A549 (cell line): ENCODE measurements around the gene BEND5. TPM values are rescaled to one million over a fixed set of nuclear protein-coding genes. Genes with fewer than 3 reads are reported as not detected.

ENCODE experiments used
- ATAC-seq, 2 experiments: fragments of 200-7000 bp in 1 of 2; fragments of >200 bp in 1 of 2; cut with Nextera tagmentation in 1 of 2; cut with Tn5 transposase in 1 of 2; 3 replicates each; pipeline versions ENCODE4 v1.8.0 to v1.9.1; 2018 to 2020; ENCODE audit warnings: mild to moderate bottlenecking in 1 of 2, moderate library complexity in 1 of 2
- CTCF ChIA-PET: fragments of 300-600 bp; sonication (Branson Sonifier 250); formaldehyde crosslinking; extraction: SDS; loops from one replicate; lab custom pipeline; 2021; ENCODE audit warnings: antibody characterized with exemption, inconsistent platforms; lab: Yijun Ruan, JAX
- POLR2A ChIA-PET: fragments of 350-600 bp; formaldehyde crosslinking; extraction: SDS; loops from one replicate; lab custom pipeline; 2021; ENCODE audit warnings: antibody characterized with exemption, inconsistent platforms; lab: Yijun Ruan, JAX
- DNase-seq, 2 experiments: peaks; one replicate each; pipeline versions ENCODE4 v3.0.0 to v3.0.0-alpha.2; 2011 to 2016; ENCODE audit warnings: low read depth in 1 of 2, low spot score in 1 of 2
- FAIRE-seq: peaks from 2 replicates; lab custom pipeline; 2011; peaks lifted over from hg19 to GRCh38; lab: Jason Lieb, UNC
- H3K27ac ChIP-seq, 2 experiments: fragments of >200 bp; sonication (Bioruptor Twin); formaldehyde crosslinking; 3 replicates each; pipeline ENCODE4 v1.5.1; 2016 to 2017
- H3K4me1 ChIP-seq: fragments of >200 bp; sonication (Bioruptor Twin); formaldehyde crosslinking; 3 replicates; pipeline ENCODE4 v1.6.1; 2016
- H3K4me2 ChIP-seq: fragments of >200 bp; sonication (Bioruptor Twin); formaldehyde crosslinking; 3 replicates; pipeline ENCODE4 v1.6.1; 2016
- H3K4me3 ChIP-seq: fragments of >200 bp; sonication (Bioruptor Twin); formaldehyde crosslinking; 3 replicates; pipeline ENCODE4 v1.5.1; 2016
- H3K9me3 ChIP-seq: fragments of >200 bp; sonication (Bioruptor Twin); formaldehyde crosslinking; 3 replicates; pipeline ENCODE4 v1.6.1; 2016
- CHD2 ChIP-seq: fragments of 150-350 bp; IDR thresholded peaks from 2 replicates; pipeline ENCODE4 v1.6.1; 2014; ENCODE audit warnings: low read length; ENCODE audit not compliant: partially characterized antibody
- ESRRA ChIP-seq: fragments of 150-350 bp; IDR thresholded peaks from 2 replicates; pipeline ENCODE4 v1.6.1; 2014; ENCODE audit warnings: mild to moderate bottlenecking, low read length, borderline replicate concordance
- FOXS1 ChIP-seq: fragments of 250-450 bp; sonication (Bioruptor Pico); IDR thresholded peaks from 2 replicates; pipeline ENCODE4 v1.5.0; 2020; ENCODE audit warnings: mild to moderate bottlenecking, moderate library complexity
- GATA3 ChIP-seq: IDR thresholded peaks from 2 replicates; pipeline ENCODE4 v1.6.1; 2012; ENCODE audit warnings: borderline replicate concordance
- HEYL ChIP-seq: fragments of 250-450 bp; sonication (Bioruptor Pico); IDR thresholded peaks from 2 replicates; pipeline ENCODE4 v1.8.0; 2021; ENCODE audit warnings: mild to moderate bottlenecking, moderate library complexity
- HOXA7 ChIP-seq: fragments of 250-450 bp; sonication (Bioruptor Pico); IDR thresholded peaks from 2 replicates; pipeline ENCODE4 v1.5.0; 2020; ENCODE audit warnings: mild to moderate bottlenecking, moderate library complexity
- HOXB13 ChIP-seq: fragments of 250-450 bp; sonication (Bioruptor Pico); IDR thresholded peaks from 2 replicates; pipeline ENCODE4 v1.5.0; 2020; ENCODE audit warnings: low read depth, mild to moderate bottlenecking, moderate library complexity
- JUNB ChIP-seq: fragments of >200 bp; sonication (Bioruptor Twin); formaldehyde crosslinking; IDR thresholded peaks from 2 replicates; pipeline ENCODE4 v1.6.1; 2016
- MAZ ChIP-seq: fragments of 150-350 bp; IDR thresholded peaks from 2 replicates; pipeline ENCODE4 v1.6.1; 2014; ENCODE audit warnings: antibody characterized with exemption, low read depth, low read length, borderline replicate concordance
- NPAS2 ChIP-seq: fragments of 250-450 bp; sonication (Bioruptor Pico); IDR thresholded peaks from 2 replicates; pipeline ENCODE4 v1.8.0; 2022; ENCODE audit warnings: mild to moderate bottlenecking, moderate library complexity, borderline replicate concordance
- NR3C1 ChIP-seq: fragments of >200 bp; sonication (Bioruptor Twin); formaldehyde crosslinking; IDR thresholded peaks from 3 replicates; pipeline ENCODE4 v1.6.1; 2017
- POLR2AphosphoS2 ChIP-seq: conservative IDR thresholded peaks from 2 replicates; pipeline ENCODE4 v1.6.1; 2012; ENCODE audit warnings: low read length, improper control_type of control experiment, inconsistent platforms
- RAD21 ChIP-seq, 2 experiments: fragments of >200 bp in 1 of 2; sonication (Bioruptor Twin) in 1 of 2; formaldehyde crosslinking in 1 of 2; IDR thresholded peaks in 1 of 2; conservative IDR thresholded peaks in 1 of 2; 2 replicates in 1 of 2; 3 replicates in 1 of 2; pipeline ENCODE4 v1.6.1; 2012 to 2018; ENCODE audit warnings: inconsistent platforms in 1 of 2
- RARB ChIP-seq: fragments of 250-450 bp; sonication (Bioruptor Pico); IDR thresholded peaks from 2 replicates; pipeline ENCODE4 v1.8.0; 2021; ENCODE audit warnings: mild to moderate bottlenecking, moderate library complexity
- RCOR1 ChIP-seq: fragments of 150-350 bp; IDR thresholded peaks from 2 replicates; pipeline ENCODE4 v1.6.1; 2014; ENCODE audit warnings: antibody characterized with exemption, low read length, low read depth
- SMC3 ChIP-seq: fragments of >200 bp; sonication (Bioruptor Twin); formaldehyde crosslinking; IDR thresholded peaks from 3 replicates; pipeline ENCODE4 v1.6.1; 2018; ENCODE audit warnings: inconsistent platforms
- TFCP2L1 ChIP-seq: fragments of 250-450 bp; sonication (Bioruptor Pico); IDR thresholded peaks from 2 replicates; pipeline ENCODE4 v1.5.0; 2021; ENCODE audit warnings: mild to moderate bottlenecking
- ZC3H11A ChIP-seq: fragments of 450-650 bp; IDR thresholded peaks from 2 replicates; pipeline ENCODE4 v1.6.1; 2014; ENCODE audit warnings: antibody characterized with exemption, mild to moderate bottlenecking
- ZSCAN20 ChIP-seq: fragments of 250-450 bp; sonication (Bioruptor Pico); IDR thresholded peaks from 2 replicates; pipeline ENCODE4 v1.8.0; 2022; ENCODE audit warnings: mild to moderate bottlenecking, moderate library complexity
- WGBS: methylation state at CpG from one replicate; pipeline ENCODE4 v1.1.6; 2017; ENCODE audit errors: missing lambda C conversion rate; 5-methylcytosine and 5-hydroxymethylcytosine counted together
- polyA plus RNA-seq, 4 experiments: library from polyadenylated mRNA; depleted of rRNA in 3 of 4; stranded (reverse); fragments of >200 nt; fragmentation: RNase III in 1 of 4; extraction: RNeasy Plus Mini Kit Qiagen cat#74134 plus additional on column Dnase treatment in 1 of 4; gene quantifications; 2 replicates in 3 of 4; 3 replicates in 1 of 4; pipeline ENCODE4 v1.2.3, GENCODE V29; 2011 to 2017
- TF ChIP-seq, protein P1 (sequence below): IDR thresholded peaks from 2 replicates; pipeline ENCODE4 v1.6.1; 2012
- TF ChIP-seq, protein P2 (sequence below): fragments of 200-600 bp; sonication (generic); IDR thresholded peaks from 2 replicates; pipeline ENCODE4 v1.6.1; 2016; ENCODE audit warnings: antibody characterized with exemption, mild to moderate bottlenecking, moderate library complexity
- TF ChIP-seq, protein P3 (sequence below): fragments of >200 bp; sonication (Bioruptor Twin); formaldehyde crosslinking; IDR thresholded peaks from 3 replicates; pipeline ENCODE4 v1.5.1; 2016

BEND5 gene
- polyA plus RNA-seq, 2 of the 4 experiments (the other 2 are of a cell fraction), result not detected

DNA sequence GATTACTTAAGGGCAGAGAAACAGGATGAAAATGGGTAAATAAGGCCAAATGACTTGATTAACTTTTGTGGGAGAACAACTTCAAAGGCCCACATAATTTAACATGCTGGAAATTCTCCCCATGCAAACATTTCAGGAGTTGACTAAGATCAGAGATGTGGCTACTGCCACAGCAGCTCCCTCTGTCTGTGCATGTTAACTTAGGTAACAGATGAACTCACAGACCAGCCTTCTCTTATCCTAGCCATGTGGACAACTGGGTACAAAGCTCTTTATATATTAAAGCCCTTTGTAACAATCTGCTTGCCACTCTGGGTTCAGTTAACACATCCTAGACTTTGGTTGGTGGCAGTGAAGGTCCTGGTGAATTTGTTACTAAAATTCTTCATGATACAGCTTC is 33.2 kb downstream of the BEND5 start:
- ChIA-PET POLR2A (no interaction called here), CTCF (no interaction called here)
- no peak overlapping the region for H3K4me2 ChIP-seq

DNA sequence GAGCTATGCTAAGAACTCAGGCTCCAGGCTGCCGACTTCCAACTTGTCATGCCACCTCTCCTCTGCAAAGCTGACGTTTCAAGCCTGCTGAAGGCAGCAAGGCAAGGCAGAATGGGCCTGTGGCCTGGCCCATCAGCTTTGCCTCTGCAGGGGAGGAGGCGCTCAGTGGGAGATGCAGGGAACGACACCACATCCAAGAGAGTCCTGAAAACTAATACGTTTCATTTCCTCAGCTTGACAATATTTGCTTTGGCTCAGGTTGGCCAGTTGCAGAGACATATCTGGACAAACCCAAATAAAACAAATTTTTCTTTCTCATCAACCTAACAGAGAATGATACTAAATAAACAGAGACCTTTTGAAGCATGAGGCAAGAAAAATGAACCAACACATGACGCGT is 35.3 kb downstream of the BEND5 start:
- Histone ChIP-seq H3K4me2 (no peak overlapping the region), H3K9me3 (no peaks in the 10 kb centered on the region), H3K4me3 (no peak overlapping the region), H3K4me1 (peaks cover 15% of the 10 kb centered on the region), H3K27ac (no peak overlapping the region)
- ATAC-seq, result 0 out of 6 replicates have a peak, but pooled peaks of 1 of the 2 experiments have one; percentile 39
- peak in 1 of 2 experiments; percentile 6 for DNase-seq
- TF ChIP-seq TFCP2L1 (CRISPR knock-in tag) (no peak), JUNB (peak; percentile 23; the same call in 1 of the 2 replicates), RARB (CRISPR knock-in tag) (no peak)
- ChIA-PET CTCF (interaction anchor here (1.6 kb wide), 1 partner anchor 64 kb away, joined by 4 read pairs; no protein-coding TSS in a partner anchor), POLR2A (no interaction called here)
- WGBS, result 21% methylated on average over 5 of the region's 7 CpGs
- no peak for FAIRE-seq

More for the DNA sequence above, 33.2 kb downstream of the BEND5 start:
- no peak overlapping the region for H3K27ac ChIP-seq
- FAIRE-seq, result no peak
- ATAC-seq, result no peak
- DNase-seq, result no peak
- TF ChIP-seq, protein P1, sequence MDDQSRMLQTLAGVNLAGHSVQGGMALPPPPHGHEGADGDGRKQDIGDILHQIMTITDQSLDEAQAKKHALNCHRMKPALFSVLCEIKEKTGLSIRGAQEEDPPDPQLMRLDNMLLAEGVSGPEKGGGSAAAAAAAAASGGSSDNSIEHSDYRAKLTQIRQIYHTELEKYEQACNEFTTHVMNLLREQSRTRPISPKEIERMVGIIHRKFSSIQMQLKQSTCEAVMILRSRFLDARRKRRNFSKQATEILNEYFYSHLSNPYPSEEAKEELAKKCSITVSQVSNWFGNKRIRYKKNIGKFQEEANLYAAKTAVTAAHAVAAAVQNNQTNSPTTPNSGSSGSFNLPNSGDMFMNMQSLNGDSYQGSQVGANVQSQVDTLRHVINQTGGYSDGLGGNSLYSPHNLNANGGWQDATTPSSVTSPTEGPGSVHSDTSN, result no peak
- TF ChIP-seq, protein P2, sequence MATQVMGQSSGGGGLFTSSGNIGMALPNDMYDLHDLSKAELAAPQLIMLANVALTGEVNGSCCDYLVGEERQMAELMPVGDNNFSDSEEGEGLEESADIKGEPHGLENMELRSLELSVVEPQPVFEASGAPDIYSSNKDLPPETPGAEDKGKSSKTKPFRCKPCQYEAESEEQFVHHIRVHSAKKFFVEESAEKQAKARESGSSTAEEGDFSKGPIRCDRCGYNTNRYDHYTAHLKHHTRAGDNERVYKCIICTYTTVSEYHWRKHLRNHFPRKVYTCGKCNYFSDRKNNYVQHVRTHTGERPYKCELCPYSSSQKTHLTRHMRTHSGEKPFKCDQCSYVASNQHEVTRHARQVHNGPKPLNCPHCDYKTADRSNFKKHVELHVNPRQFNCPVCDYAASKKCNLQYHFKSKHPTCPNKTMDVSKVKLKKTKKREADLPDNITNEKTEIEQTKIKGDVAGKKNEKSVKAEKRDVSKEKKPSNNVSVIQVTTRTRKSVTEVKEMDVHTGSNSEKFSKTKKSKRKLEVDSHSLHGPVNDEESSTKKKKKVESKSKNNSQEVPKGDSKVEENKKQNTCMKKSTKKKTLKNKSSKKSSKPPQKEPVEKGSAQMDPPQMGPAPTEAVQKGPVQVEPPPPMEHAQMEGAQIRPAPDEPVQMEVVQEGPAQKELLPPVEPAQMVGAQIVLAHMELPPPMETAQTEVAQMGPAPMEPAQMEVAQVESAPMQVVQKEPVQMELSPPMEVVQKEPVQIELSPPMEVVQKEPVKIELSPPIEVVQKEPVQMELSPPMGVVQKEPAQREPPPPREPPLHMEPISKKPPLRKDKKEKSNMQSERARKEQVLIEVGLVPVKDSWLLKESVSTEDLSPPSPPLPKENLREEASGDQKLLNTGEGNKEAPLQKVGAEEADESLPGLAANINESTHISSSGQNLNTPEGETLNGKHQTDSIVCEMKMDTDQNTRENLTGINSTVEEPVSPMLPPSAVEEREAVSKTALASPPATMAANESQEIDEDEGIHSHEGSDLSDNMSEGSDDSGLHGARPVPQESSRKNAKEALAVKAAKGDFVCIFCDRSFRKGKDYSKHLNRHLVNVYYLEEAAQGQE, result no peak
- TF ChIP-seq, protein P3, sequence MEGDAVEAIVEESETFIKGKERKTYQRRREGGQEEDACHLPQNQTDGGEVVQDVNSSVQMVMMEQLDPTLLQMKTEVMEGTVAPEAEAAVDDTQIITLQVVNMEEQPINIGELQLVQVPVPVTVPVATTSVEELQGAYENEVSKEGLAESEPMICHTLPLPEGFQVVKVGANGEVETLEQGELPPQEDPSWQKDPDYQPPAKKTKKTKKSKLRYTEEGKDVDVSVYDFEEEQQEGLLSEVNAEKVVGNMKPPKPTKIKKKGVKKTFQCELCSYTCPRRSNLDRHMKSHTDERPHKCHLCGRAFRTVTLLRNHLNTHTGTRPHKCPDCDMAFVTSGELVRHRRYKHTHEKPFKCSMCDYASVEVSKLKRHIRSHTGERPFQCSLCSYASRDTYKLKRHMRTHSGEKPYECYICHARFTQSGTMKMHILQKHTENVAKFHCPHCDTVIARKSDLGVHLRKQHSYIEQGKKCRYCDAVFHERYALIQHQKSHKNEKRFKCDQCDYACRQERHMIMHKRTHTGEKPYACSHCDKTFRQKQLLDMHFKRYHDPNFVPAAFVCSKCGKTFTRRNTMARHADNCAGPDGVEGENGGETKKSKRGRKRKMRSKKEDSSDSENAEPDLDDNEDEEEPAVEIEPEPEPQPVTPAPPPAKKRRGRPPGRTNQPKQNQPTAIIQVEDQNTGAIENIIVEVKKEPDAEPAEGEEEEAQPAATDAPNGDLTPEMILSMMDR, result no peak
- TF ChIP-seq ESRRA (no peak), POLR2AphosphoS2 (no peak), HOXB13 (CRISPR knock-in tag) (no peak), ZC3H11A (no peak), HOXA7 (CRISPR knock-in tag) (no peak), CHD2 (no peak), GATA3 (no peak), RCOR1 (no peak), SMC3 (no peak), NR3C1 (no peak), MAZ (no peak), RAD21 (conservative IDR thresholded peaks at IDR 0.05 in 1 of 2, IDR thresholded peaks at IDR 0.05 in 1 of 2) (no peak), FOXS1 (CRISPR knock-in tag) (no peak), HEYL (CRISPR knock-in tag) (no peak), NPAS2 (CRISPR knock-in tag) (no peak), ZSCAN20 (CRISPR knock-in tag) (no peak)
- no peaks in the 10 kb centered on the region for H3K9me3 ChIP-seq
- no peak overlapping the region for H3K4me3 ChIP-seq
- peaks cover 15% of the 10 kb centered on the region for H3K4me1 ChIP-seq
